OCI-LY3 (cell line): Measurements from ENCODE around the gene CKLF.

Experiments used
- H2AFZ ChIP-seq: fragments of 200-600, 300-600 bp; shearing (Covaris generic); 2 replicates; pipeline ENCODE4 v1.6.0; 2014; ENCODE audit warnings: antibody characterized with exemption, low read depth, low read length
- H3K27ac ChIP-seq: fragments of 200-600, 300-600 bp; sonication (generic); 2 replicates; pipeline ENCODE4 v1.5.1; 2014; ENCODE audit warnings: mild to moderate bottlenecking, low read length, moderate library complexity, mixed read lengths
- H3K27me3 ChIP-seq: fragments of 200-600, 300-600 bp; sonication (generic); 2 replicates; pipeline ENCODE4 v1.6.1; 2014; ENCODE audit warnings: low read depth, low read length, mixed read lengths
- H3K36me3 ChIP-seq: fragments of 200-600, 300-600 bp; sonication (generic); replicated peaks from 2 replicates; pipeline ENCODE3; 2014; ENCODE audit warnings: low read depth, low read length, mixed read lengths
- H3K4me1 ChIP-seq: fragments of 300-600, 200-600 bp; sonication (generic); 2 replicates; pipeline ENCODE4 v1.6.1; 2014; ENCODE audit warnings: low read length, mixed read lengths
- H3K4me2 ChIP-seq: fragments of 200-600, 300-600 bp; sonication (generic); 2 replicates; pipeline ENCODE4 v1.6.1; 2014; ENCODE audit warnings: low read length, mixed read lengths
- H3K4me3 ChIP-seq: fragments of 300-600, 200-600 bp; sonication (generic); 2 replicates; pipeline ENCODE4 v1.5.1; 2014; ENCODE audit warnings: antibody characterized with exemption, mild to moderate bottlenecking, low read length, moderate library complexity
- H3K79me2 ChIP-seq: fragments of 300-600, 200-600 bp; shearing (Covaris generic); 2 replicates; pipeline ENCODE4 v1.6.1; 2014; ENCODE audit warnings: mild to moderate bottlenecking, low read length, mixed read lengths
- H3K9ac ChIP-seq: fragments of 300-600, 200-600 bp; shearing (Covaris generic); 2 replicates; pipeline ENCODE4 v1.6.0; 2014; ENCODE audit warnings: mild to moderate bottlenecking, low read length, moderate library complexity
- H3K9me3 ChIP-seq: fragments of 200-600, 300-600 bp; shearing (Covaris generic); 2 replicates; pipeline ENCODE4 v1.6.1; 2014; ENCODE audit warnings: low read length, mixed read lengths; ENCODE audit not compliant: insufficient read depth
- H4K20me1 ChIP-seq: fragments of 200-600, 300-600 bp; sonication (generic); 2 replicates; pipeline ENCODE4 v1.6.1; 2016; ENCODE audit warnings: low read length, mixed read lengths; ENCODE audit not compliant: insufficient read depth
- CTCF ChIP-seq: fragments of 200-600, 300-600 bp; sonication (generic); IDR thresholded peaks from 2 replicates; pipeline ENCODE4 v1.5.1; 2014; ENCODE audit warnings: antibody characterized with exemption, low read length, low read depth
- EZH2phosphoT487 ChIP-seq: fragments of 200-600 bp; shearing (Covaris generic); IDR thresholded peaks from 2 replicates; pipeline ENCODE4 v1.6.1; 2018; ENCODE audit warnings: antibody characterized with exemption, mixed run types, low read depth

The CKLF gene

DNA sequence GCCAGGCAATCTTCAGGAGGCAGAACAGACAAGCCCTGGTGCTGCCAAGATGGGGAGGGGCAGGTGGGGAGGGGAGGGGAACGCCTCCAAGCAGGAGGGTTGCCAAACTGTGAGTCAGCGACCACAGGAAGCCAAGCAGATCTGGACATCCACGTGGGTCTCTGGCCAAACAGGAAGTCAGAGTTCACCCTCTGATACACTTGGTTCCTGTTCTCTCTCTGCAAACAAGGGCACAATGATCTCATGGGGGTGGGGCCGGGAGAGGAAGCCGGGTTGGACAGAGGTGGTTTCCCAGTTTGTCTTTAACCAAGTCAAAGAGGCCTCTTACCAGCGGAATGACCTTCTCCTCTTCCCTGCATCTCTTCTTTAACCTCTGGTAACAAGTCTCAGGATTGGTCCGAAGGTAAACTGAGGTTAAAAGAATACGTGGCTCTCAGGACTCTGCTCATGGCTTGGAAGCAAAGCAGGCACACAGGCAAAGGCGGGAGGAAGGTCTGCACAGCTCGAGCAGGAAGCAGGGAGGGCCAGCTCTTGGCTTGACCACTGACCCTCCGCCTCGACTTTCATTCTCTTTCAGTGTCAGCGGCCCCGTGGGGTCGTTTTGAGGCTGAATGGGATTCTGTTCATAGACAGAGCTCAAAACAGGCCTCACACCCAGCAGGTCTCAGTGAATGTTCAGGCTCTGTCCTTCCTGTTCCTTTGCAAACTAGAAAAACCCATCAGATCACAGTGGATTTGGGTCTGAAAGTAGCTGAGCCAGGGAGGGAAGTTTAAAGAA is 35.4 kb upstream of the CKLF start:
- 0 out of 2 replicates have a peak overlapping the region, but pooled peaks have one; percentile 18 for H2AFZ ChIP-seq

GRCh38 chr16:66517586-66518263 is 34.7 kb upstream of the CKLF start:
- Histone ChIP-seq H3K4me1 (peaks cover 64% of the 10 kb centered on the region), H3K27me3 (peaks cover 6% of the 10 kb centered on the region), H3K79me2 (no peaks in the 10 kb centered on the region), H3K36me3 (no peaks in the 10 kb centered on the region), H3K27ac (peak overlapping the region; percentile 89), H2AFZ (no peak overlapping the region), H3K9me3 (no peaks in the 10 kb centered on the region), H3K9ac (peak overlapping the region; percentile 84), H3K4me3 (peak overlapping the region; percentile 75), H4K20me1 (no peaks in the 10 kb centered on the region), H3K4me2 (peak overlapping the region; percentile 94)
- TF ChIP-seq CTCF: no peak
- TF ChIP-seq EZH2phosphoT487: no peak

More for the DNA sequence above, 35.4 kb upstream of the CKLF start:
- Histone ChIP-seq H3K4me3 (peak overlapping the region; percentile 75), H3K27ac (peak overlapping the region; percentile 89), H3K4me2 (peak overlapping the region; percentile 94), H3K36me3 (no peaks in the 10 kb centered on the region), H3K79me2 (no peaks in the 10 kb centered on the region), H3K4me1 (peaks cover 57% of the 10 kb centered on the region), H3K9ac (peak overlapping the region; percentile 84), H3K9me3 (no peaks in the 10 kb centered on the region), H4K20me1 (no peaks in the 10 kb centered on the region), H3K27me3 (peaks cover 3% of the 10 kb centered on the region; the same call in 1 of the 2 replicates)
- no peak for TF ChIP-seq CTCF
- no peak for TF ChIP-seq EZH2phosphoT487

DNA sequence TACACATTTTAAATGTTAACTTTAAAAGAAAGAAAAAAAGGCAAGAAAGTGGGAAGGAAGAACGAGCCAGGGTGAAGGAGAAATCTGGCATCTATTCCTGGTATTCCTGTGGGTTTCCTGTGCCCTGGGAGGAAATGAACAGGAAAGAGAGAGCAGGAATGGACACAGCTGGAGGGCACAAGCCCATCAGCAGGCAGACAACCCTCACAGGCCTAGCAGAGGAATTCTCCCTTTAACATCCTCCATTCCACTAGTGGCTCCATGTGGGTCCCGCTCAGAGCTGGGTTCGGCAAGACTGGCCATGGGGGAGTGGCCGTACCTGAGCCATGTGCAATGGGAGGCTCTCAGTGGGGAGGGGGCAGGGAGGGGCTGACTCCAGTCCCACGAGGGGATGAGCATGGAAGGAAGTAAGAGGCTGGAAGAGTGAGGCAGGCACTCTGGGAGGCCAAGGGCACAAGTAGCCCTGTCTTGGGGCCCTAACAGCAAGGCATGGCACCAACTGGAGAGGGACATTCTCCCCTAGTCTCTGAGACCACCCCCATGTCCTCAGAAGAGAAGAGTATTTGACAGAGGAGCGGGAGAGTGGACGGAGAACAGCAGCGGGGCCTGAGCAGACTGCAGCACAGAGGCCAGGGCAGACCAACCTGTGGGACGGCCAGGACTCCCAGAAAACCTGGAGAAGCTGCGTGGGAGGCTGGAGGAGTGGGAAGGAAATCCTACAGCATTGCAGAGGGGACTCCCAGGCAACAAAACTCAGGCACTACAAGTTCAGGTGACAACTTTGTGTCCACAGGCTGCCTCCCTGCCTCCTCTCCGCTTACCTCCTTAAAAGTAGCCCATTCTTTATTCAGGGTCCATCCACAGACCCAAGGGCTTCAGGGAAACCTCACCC is 32.6 kb upstream of the CKLF start:
- no peak for TF ChIP-seq EZH2phosphoT487
- no peak for TF ChIP-seq CTCF
- peaks cover 11% of the 10 kb centered on the region for H3K27me3 ChIP-seq
- H3K9ac ChIP-seq: peak overlapping the region; percentile 41; the same call in 1 of the 2 replicates
- no peaks in the 10 kb centered on the region for H3K9me3 ChIP-seq
- peak overlapping the region; percentile 33; the same call in 1 of the 2 replicates for H3K4me3 ChIP-seq
- peak overlapping the region; percentile 80 for H3K27ac ChIP-seq
- H2AFZ ChIP-seq: no peak overlapping the region
- H3K79me2 ChIP-seq: no peaks in the 10 kb centered on the region
- H3K4me2 ChIP-seq: peak overlapping the region; percentile 71
- no peaks in the 10 kb centered on the region for H4K20me1 ChIP-seq
- H3K36me3 ChIP-seq: no peaks in the 10 kb centered on the region
- peaks cover 84% of the 10 kb centered on the region for H3K4me1 ChIP-seq
